Muscle of leg (tissue), 11 donors: ENCODE measurements around the gene COL5A1. TPM values are rescaled to one million over a fixed set of nuclear protein-coding genes. Genes with fewer than 3 reads are reported as not detected.
A peak's percentile ranks its signal among the peaks of the same experiment; 100 is the strongest.

Source experiments
- DNase-seq: peaks from one replicate; pipeline ENCODE4 v3.0.0; 2013
- H3K27ac ChIP-seq: one replicate; pipeline ENCODE4 v1.5.1; 2013; ENCODE audit warnings: mild to moderate bottlenecking, low read length, control low read depth
- H3K27me3 ChIP-seq: one replicate; pipeline ENCODE4 v1.6.1; 2013; ENCODE audit warnings: low read length; ENCODE audit not compliant: control insufficient read depth, insufficient read depth
- H3K36me3 ChIP-seq: one replicate; pipeline ENCODE4 v1.6.1; 2013; ENCODE audit warnings: low read length; ENCODE audit not compliant: control insufficient read depth, insufficient read depth
- H3K4me1 ChIP-seq: one replicate; pipeline ENCODE4 v1.6.1; 2013; ENCODE audit warnings: low read length; ENCODE audit not compliant: control insufficient read depth, insufficient read depth
- H3K4me3 ChIP-seq: one replicate; pipeline ENCODE4 v1.5.1; 2013; ENCODE audit warnings: low read length, control low read depth
- H3K9me3 ChIP-seq: replicated peaks from 2 replicates; pipeline ENCODE4 v1.6.1; 2013; ENCODE audit warnings: low read depth, low read length; ENCODE audit not compliant: control insufficient read depth
- WGBS: methylation state at CpG from one replicate; pipeline ENCODE4 v1.1.5; 2013; ENCODE audit warnings: missing lambda C conversion rate; ENCODE audit not compliant: insufficient coverage; 5-methylcytosine and 5-hydroxymethylcytosine counted together
- polyA plus RNA-seq, 8 donors: library from polyadenylated mRNA; unstranded; fragments of 120-200 nt; gene quantifications; one replicate each; pipeline versions ENCODE4 v1.2.1 to v1.2.3, GENCODE V29; 2013; ENCODE audit warnings: inconsistent platforms in 1 of 8, low replicate concordance in 1 of 8; ENCODE audit not compliant: insufficient read length in 8 of 8, insufficient read depth in 1 of 8
- total RNA-seq: library from RNA; stranded (reverse); fragments of 120-200 nt; gene quantifications from one replicate; pipeline ENCODE4 v1.2.4, GENCODE V29; 2013

COL5A1 gene
- total and polyA plus RNA-seq, 9 donors = 293 to 921 (median 564) TPM

DNA sequence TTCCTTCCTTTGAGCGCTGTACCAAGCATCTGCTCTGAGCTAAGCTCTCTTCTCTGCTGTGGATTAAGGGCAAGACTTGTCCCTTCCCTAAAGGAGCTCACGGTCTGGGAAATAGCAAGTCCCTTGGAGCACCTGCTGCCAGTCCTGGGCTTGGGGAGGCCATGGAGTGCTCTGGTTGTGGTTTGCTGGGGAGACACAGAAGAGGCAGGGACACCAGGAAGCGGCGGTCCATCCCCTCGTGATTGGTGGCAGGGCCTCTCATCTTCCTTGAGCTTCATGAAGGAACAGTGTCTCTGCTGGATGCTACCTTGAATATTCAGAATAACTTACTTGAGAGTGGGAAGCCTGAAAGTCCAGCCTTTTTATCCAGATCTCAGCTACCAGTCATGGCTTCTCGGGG lies 35.3 kb downstream of the COL5A1 start:
- DNase-seq = no peak
- Histone ChIP-seq H3K4me3 (no peak overlapping the region), H3K27ac (no peak overlapping the region), H3K9me3 (peaks cover 9% of the 10 kb centered on the region), H3K36me3 (peaks cover 16% of the 10 kb centered on the region), H3K4me1 (peaks cover 42% of the 10 kb centered on the region), H3K27me3 (no peaks in the 10 kb centered on the region)
- WGBS = 73% methylated on average over 3 of the region's 6 CpGs

DNA sequence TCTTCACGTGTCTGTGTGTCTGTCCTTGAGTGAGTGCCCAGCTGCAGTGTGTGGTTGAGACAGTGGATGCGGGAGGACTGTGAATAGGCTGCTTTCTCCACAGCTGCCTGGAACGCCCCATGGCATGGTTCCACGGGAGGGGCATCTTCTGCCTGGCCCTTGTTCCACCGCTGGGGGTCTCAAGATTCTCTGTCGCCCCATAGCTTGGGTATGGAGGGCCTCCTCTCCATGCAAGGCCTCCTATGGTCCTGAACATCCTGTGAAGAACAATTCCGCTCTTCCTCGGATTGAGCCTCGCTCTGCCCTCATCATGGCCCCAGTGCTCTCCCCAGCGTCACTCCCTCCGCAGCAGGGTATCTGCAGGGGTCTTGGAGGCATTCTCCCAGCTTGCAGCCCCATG lies 36.1 kb downstream of the COL5A1 start:
- H3K27ac ChIP-seq = no peak overlapping the region
- 100% methylated on average over 2 of the region's 11 CpGs for WGBS
- peaks cover 16% of the 10 kb centered on the region for H3K36me3 ChIP-seq
- no peak for DNase-seq
- H3K9me3 ChIP-seq = peaks cover 9% of the 10 kb centered on the region
- no peaks in the 10 kb centered on the region for H3K27me3 ChIP-seq
- H3K4me3 ChIP-seq = no peak overlapping the region
- peaks cover 48% of the 10 kb centered on the region for H3K4me1 ChIP-seq

DNA sequence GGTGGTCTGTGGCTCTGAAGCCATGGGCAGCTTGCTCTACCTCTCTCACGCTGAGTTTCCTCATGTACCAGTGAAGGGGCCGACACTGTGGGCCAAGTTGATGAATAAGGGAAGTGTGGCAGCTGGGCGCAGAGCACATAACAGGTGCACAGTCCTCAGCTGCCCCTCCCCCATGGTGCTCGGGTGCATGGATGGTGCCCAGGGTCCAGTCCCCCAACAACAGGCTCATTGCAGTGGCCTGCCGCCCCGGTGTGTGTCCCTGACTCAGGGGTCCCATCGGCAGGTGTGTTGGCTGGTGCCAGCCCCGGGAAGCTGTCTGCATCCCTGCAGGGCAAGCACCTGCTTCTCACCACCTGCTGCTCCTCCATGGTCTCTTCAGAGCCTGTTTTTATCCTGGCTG lies 36.6 kb downstream of the COL5A1 start:
- Histone ChIP-seq H3K4me1 (peaks cover 51% of the 10 kb centered on the region), H3K27me3 (no peaks in the 10 kb centered on the region), H3K36me3 (peaks cover 16% of the 10 kb centered on the region), H3K27ac (no peak overlapping the region), H3K4me3 (no peak overlapping the region), H3K9me3 (peaks cover 9% of the 10 kb centered on the region)
- no peak for DNase-seq
- WGBS = 35% methylated on average over 6 of the region's 8 CpGs

DNA sequence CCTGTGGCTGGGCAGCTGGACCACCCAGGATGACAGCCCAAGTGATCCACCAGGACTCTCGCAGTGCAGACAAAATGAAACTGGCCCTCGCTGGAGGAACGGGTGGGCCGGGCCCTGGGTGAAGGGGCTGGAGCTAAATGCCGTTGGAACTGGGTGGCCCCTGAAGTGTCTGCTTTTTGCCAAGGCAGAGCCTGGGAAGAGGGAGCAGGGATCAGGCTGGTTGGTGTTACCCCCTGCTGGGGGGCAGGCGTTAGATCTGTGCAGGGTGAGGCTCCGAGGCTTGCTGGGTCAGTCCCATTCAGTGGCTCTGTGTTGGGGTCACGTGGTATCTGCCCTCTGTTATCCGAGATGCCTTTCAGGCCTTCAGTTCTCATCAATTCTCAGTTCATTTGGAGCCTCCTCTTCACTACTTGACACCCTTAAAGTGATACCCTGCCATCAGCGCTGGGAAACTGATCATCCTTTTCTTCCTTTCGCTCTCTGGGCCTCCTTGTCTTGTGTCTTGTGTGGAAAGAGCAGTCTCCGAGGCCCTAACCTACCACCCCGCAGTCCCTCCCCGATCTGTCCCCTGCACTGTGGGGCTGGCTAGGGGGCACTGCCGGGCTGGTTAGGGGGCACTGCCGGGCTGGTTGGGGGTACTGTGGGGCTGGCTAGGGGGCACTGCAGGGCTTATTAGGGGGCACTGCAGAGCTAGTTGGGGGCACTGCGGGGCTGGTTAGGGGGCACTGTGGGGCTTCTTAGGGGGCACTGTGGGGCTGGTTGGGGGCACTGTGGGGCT lies 37.3 kb downstream of the COL5A1 start:
- Histone ChIP-seq H3K4me1 (peaks cover 54% of the 10 kb centered on the region), H3K36me3 (peaks cover 22% of the 10 kb centered on the region), H3K27me3 (no peaks in the 10 kb centered on the region), H3K27ac (no peak overlapping the region), H3K9me3 (peaks cover 9% of the 10 kb centered on the region), H3K4me3 (no peak overlapping the region)
- no peak for DNase-seq
- 30% methylated on average over 9 of the region's 17 CpGs for WGBS

DNA sequence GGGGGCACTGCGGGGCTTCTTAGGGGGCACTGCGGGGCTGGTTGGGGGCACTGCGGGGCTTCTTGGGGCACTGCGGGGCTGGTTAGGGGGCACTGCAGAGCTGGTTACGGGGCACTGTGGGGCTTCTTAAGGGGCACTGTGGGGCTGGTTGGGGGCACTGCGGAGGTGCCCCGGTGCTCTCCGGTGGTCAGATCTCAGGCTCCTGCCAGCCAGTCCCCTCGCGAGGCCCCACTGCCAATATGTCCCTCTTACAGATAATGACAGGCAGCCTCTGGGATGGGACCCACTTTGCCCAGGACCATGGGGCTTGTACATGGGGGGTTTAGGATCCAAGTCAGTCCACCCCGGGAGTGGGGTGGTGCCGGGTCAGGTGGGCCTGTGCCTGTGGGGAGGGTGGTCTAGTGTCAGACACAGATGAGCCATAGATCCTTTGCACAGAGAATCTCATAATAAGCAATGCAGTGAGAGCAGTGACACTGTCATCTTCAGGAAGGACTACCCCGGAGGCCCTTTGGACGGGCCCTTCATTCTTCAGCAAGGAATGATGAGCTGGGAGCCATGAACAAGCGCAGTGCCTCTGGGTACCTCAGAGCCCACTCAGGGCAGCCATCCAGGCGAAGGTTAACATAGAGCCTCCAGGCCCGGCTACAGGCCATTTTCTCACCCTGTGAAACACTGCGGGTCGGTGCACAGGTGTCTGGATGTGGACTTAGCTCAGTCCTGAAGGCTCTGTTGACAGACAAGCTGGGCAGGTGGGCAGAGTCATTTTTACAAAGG lies 38.2 kb downstream of the COL5A1 start:
- Histone ChIP-seq H3K36me3 (peaks cover 20% of the 10 kb centered on the region), H3K9me3 (peaks cover 9% of the 10 kb centered on the region), H3K4me1 (peaks cover 55% of the 10 kb centered on the region), H3K27me3 (no peaks in the 10 kb centered on the region), H3K4me3 (no peak overlapping the region), H3K27ac (no peak overlapping the region)
- 76% methylated on average over 13 of the region's 19 CpGs for WGBS
- DNase-seq = no peak

DNA sequence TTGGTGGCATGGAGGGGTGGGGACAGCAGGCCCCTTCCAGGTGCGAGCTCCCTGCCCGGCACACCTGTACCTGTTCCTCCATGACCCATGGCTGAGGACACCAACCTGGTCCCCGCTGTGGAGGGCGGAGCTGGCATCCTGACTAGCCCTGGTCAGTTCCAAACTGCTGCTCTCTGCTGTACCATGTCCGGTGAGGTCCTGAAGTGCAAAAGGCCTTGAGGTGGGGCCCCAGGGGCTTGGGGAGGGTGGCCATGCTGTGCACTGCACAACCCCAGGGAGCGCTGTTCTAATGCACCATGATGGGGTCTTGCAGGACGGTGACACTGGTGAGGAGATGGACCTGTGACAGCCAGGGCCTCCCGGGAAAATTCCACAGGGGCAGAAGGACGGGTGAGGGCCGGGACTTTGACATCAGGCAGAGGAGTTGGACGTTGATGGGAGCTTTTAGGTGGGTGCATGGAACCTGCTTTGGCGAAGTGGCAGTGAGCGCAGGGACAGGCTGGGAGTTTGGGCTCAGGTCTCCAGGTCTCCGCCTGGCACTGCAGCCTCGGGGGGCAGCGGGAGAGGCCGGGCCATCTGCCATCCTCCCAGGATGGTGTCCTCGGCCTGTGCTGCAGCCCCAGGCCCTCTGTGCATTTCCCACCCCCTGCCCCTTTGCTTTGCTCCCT lies 38.9 kb downstream of the COL5A1 start:
- H3K27ac ChIP-seq = no peak overlapping the region
- no peak for DNase-seq
- WGBS = 59% methylated on average over 18 of the region's 18 CpGs
- H3K27me3 ChIP-seq = no peaks in the 10 kb centered on the region
- peaks cover 24% of the 10 kb centered on the region for H3K36me3 ChIP-seq
- H3K4me1 ChIP-seq = peaks cover 55% of the 10 kb centered on the region
- peaks cover 3% of the 10 kb centered on the region for H3K9me3 ChIP-seq
- no peak overlapping the region for H3K4me3 ChIP-seq

- no peaks in the 10 kb centered on the region for H3K9me3 ChIP-seq
- peaks cover 55% of the 10 kb centered on the region for H3K4me1 ChIP-seq
- peak; percentile 79 for DNase-seq
- no peak overlapping the region for H3K4me3 ChIP-seq
- H3K27ac ChIP-seq = no peak overlapping the region
- H3K36me3 ChIP-seq = peaks cover 28% of the 10 kb centered on the region
- H3K27me3 ChIP-seq = no peaks in the 10 kb centered on the region
- 28% methylated on average over 20 of the region's 22 CpGs for WGBS
Observed at GRCh38 chr9:134681061-134681661, 39.6 kb downstream of the COL5A1 start.

DNA sequence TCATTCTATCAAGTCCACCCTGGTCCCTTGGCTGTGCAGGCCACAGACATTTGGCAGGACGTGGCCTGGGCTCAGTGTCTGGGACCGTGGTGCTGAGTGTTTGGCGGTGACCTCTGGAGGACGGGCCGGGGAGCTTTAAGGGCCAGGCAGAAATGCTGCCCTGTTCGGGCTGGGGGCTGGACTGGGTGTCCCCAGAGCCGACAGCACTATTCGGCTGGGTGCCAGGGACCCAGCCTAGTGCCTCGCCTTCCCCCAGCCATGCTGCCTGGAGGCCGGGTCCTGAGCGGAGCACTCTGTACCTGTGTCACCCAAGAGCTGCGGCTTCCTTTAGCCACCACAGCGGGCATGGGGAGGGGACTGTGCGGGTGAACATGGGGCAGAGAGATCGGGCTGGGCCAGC lies 40.4 kb downstream of the COL5A1 start:
- Histone ChIP-seq H3K27me3 (no peaks in the 10 kb centered on the region), H3K4me1 (peaks cover 55% of the 10 kb centered on the region), H3K4me3 (no peak overlapping the region), H3K36me3 (peaks cover 34% of the 10 kb centered on the region), H3K9me3 (no peaks in the 10 kb centered on the region), H3K27ac (no peak overlapping the region)
- DNase-seq = no peak
- 49% methylated on average over 8 of the region's 15 CpGs for WGBS

GRCh38 chr9:134682651-134683364 lies 41.2 kb downstream of the COL5A1 start:
- H3K4me3 ChIP-seq = no peak overlapping the region
- no peak for DNase-seq
- H3K36me3 ChIP-seq = peaks cover 41% of the 10 kb centered on the region
- peaks cover 53% of the 10 kb centered on the region for H3K4me1 ChIP-seq
- 58% methylated on average over 13 of the region's 25 CpGs for WGBS
- no peaks in the 10 kb centered on the region for H3K9me3 ChIP-seq
- H3K27ac ChIP-seq = no peak overlapping the region
- no peaks in the 10 kb centered on the region for H3K27me3 ChIP-seq
